ENCODE data around the gene USP7.

The USP7 gene

DNA sequence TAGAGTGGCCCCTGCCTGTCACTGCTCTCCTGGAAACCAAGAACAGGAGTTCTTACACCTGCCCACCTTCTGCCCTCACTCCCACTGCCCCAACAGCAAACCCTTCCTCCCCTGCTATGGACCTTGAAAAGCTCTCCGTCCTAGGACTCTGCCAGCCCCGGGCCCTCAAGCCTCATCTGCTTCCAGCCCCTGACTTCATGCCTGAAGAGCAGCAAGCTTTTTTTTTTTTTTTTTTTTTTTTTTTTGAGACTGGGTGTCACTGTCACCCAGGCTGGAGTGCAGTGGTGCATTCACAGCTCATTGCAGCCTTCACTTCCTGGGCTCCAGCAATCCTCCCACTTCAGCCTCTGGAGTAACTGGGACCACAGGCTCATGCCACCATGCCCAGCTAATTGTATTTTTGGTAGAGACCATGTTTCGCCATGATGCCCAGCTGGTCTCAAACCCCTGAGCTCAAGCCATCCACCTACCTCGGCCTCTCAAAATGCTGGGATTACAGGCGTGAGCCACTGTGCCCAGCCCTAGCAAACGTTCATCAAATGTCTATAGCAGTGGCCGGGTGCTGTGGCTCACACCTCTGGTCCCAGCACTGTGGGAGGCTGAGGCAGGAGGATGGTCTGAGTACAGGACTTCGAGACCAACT is 111.8 kb downstream of the USP7 start:
- no peak for DNase-seq (ENCODE audit: low spot score)
- H3K36me3 ChIP-seq (replicated peaks in 1 of 2; ENCODE audit: control insufficient read depth in 2 of 2, insufficient read depth in 2 of 2, low read length in 2 of 2): peaks cover 56 to 100% of the 10 kb centered on the region in 2 donors

GRCh38 chr16:8850279-8850885 is 113.3 kb downstream of the USP7 start:
- Histone ChIP-seq H3K4me3 (ENCODE audit: low read length in 2 of 2) (no peak overlapping the region), H3K14ac (ENCODE audit: low read length) (no peak overlapping the region), H2BK5ac (ENCODE audit: low read length) (no peak overlapping the region), H3K79me1 (ENCODE audit: low read depth, low read length) (peaks cover 6% of the 10 kb centered on the region), H2AK5ac (ENCODE audit: low read depth, low read length) (no peak overlapping the region), H2AFZ (ENCODE audit: low read length) (no peak overlapping the region), H4K91ac (ENCODE audit: low read depth, low read length, poor library complexity) (no peak overlapping the region), H2BK120ac (ENCODE audit: low read depth, low read length) (no peak overlapping the region), H3K4me2 (ENCODE audit: insufficient read depth, low read length, poor library complexity, severe bottlenecking) (no peak overlapping the region), H3K23ac (ENCODE audit: low read depth, low read length, poor library complexity) (no peak overlapping the region), H3K27ac (replicated peaks; ENCODE audit: low read length) (no peak overlapping the region), H2BK12ac (ENCODE audit: low read length) (no peak overlapping the region), H3K18ac (ENCODE audit: low read length) (no peak overlapping the region), H3K4ac (ENCODE audit: low read length) (no peak overlapping the region), H3K9me3 (replicated peaks in 1 of 2; ENCODE audit: control insufficient read depth in 2 of 2, insufficient read depth in 1 of 2, low read depth in 1 of 2, low read length in 2 of 2) (no peaks in the 10 kb centered on the region), H3K27me3 (ENCODE audit: control insufficient read depth in 3 of 3, insufficient read depth in 3 of 3, low read depth in 1 of 3, low read length in 3 of 3) (no peaks in the 10 kb centered on the region), H4K8ac (ENCODE audit: low read depth, low read length) (no peak overlapping the region), H3K9ac (ENCODE audit: low read depth, low read length, poor library complexity) (no peak overlapping the region), H3K4me1 (ENCODE audit: control insufficient read depth in 2 of 2, insufficient read depth in 1 of 2, low read depth in 1 of 2, low read length in 2 of 2) (peaks cover 10 to 14% of the 10 kb centered on the region in 2 donors), H3K36me3 (replicated peaks in 1 of 2; ENCODE audit: control insufficient read depth in 2 of 2, insufficient read depth in 2 of 2, low read length in 2 of 2) (peaks cover 42 to 99% of the 10 kb centered on the region in 2 donors), H2BK15ac (ENCODE audit: low read length) (no peak overlapping the region)
- WGBS, 2 donors (ENCODE audit: extremely low coverage in 2 of 2, insufficient read length in 2 of 2, insufficient replicate concordance in 1 of 2): no CpG with 5 or more reads among the region's 11 CpGs
- DNase-seq (ENCODE audit: low spot score): no peak

More for the DNA sequence above, 111.8 kb downstream of the USP7 start:
- H2BK5ac ChIP-seq (ENCODE audit: low read length): no peak overlapping the region
- H3K4me3 ChIP-seq (ENCODE audit: low read length in 2 of 2): no peak overlapping the region
- peaks cover 7% of the 10 kb centered on the region for H3K79me1 ChIP-seq (ENCODE audit: low read depth, low read length)
- H3K27me3 ChIP-seq (ENCODE audit: control insufficient read depth in 3 of 3, insufficient read depth in 3 of 3, low read depth in 1 of 3, low read length in 3 of 3): no peaks in the 10 kb centered on the region
- no CpG with 5 or more reads among the region's 8 CpGs for WGBS, 2 donors (ENCODE audit: extremely low coverage in 2 of 2, insufficient read length in 2 of 2, insufficient replicate concordance in 1 of 2)
- H4K91ac ChIP-seq (ENCODE audit: low read depth, low read length, poor library complexity): no peak overlapping the region
- H3K14ac ChIP-seq (ENCODE audit: low read length): no peak overlapping the region
- no peak overlapping the region for H2AFZ ChIP-seq (ENCODE audit: low read length)
- H4K8ac ChIP-seq (ENCODE audit: low read depth, low read length): no peak overlapping the region
- H3K18ac ChIP-seq (ENCODE audit: low read length): no peak overlapping the region
- peak overlapping the region; percentile 45 for H3K9ac ChIP-seq (ENCODE audit: low read depth, low read length, poor library complexity)
- no peak overlapping the region for H2AK5ac ChIP-seq (ENCODE audit: low read depth, low read length)
- H3K4ac ChIP-seq (ENCODE audit: low read length): no peak overlapping the region
- peaks cover 10 to 14% of the 10 kb centered on the region in 2 donors for H3K4me1 ChIP-seq (ENCODE audit: control insufficient read depth in 2 of 2, insufficient read depth in 1 of 2, low read depth in 1 of 2, low read length in 2 of 2)
- H2BK120ac ChIP-seq (ENCODE audit: low read depth, low read length): no peak overlapping the region
- H3K23ac ChIP-seq (ENCODE audit: low read depth, low read length, poor library complexity): no peak overlapping the region
- no peaks in the 10 kb centered on the region for H3K9me3 ChIP-seq (replicated peaks in 1 of 2; ENCODE audit: control insufficient read depth in 2 of 2, insufficient read depth in 1 of 2, low read depth in 1 of 2, low read length in 2 of 2)
- H3K27ac ChIP-seq (replicated peaks; ENCODE audit: low read length): no peak overlapping the region
- H2BK12ac ChIP-seq (ENCODE audit: low read length): no peak overlapping the region
- H2BK15ac ChIP-seq (ENCODE audit: low read length): no peak overlapping the region
- no peak overlapping the region for H3K4me2 ChIP-seq (ENCODE audit: insufficient read depth, low read length, poor library complexity, severe bottlenecking)

DNA sequence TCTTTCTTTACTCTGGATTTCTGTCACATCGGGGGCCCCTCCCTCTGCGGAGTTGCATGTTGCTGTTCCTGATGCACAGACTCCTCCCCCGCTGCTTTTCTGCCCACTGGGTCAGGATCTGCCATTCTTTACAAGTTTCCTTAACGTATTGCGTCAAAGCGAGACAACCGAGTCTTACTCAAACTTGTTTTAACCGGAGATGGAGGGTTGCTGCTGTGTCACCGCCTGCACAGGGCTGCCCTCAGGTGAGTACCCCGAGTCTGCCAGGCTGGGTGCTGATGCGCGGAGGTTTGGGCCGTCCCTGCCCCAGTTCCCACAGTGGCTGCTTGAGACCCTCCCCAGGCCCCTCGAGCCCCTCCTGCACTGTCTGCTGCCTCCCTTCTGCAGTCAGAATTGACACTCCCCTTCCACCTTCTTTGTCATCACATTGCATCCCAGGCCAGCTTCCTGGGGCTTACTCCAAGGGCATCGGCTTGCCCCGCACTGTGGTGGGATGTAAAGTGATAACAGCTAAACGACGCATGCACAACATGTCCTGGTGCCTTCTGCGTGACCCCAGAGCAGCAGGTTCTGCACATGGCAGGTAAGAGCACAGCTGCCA is 114.2 kb downstream of the USP7 start:
- Histone ChIP-seq H2BK120ac (ENCODE audit: low read depth, low read length) (no peak overlapping the region), H3K27me3 (ENCODE audit: control insufficient read depth in 3 of 3, insufficient read depth in 3 of 3, low read depth in 1 of 3, low read length in 3 of 3) (no peaks in the 10 kb centered on the region), H3K4ac (ENCODE audit: low read length) (no peak overlapping the region), H3K4me3 (ENCODE audit: low read length in 2 of 2) (no peak overlapping the region), H2BK12ac (ENCODE audit: low read length) (no peak overlapping the region), H3K9ac (ENCODE audit: low read depth, low read length, poor library complexity) (peak overlapping the region; percentile 74), H2BK5ac (ENCODE audit: low read length) (no peak overlapping the region), H3K27ac (replicated peaks; ENCODE audit: low read length) (no peak overlapping the region), H2BK15ac (ENCODE audit: low read length) (no peak overlapping the region), H3K79me1 (ENCODE audit: low read depth, low read length) (peaks cover 3% of the 10 kb centered on the region), H3K4me1 (ENCODE audit: control insufficient read depth in 2 of 2, insufficient read depth in 1 of 2, low read depth in 1 of 2, low read length in 2 of 2) (peaks cover 8 to 14% of the 10 kb centered on the region in 2 donors), H2AK5ac (ENCODE audit: low read depth, low read length) (no peak overlapping the region), H3K36me3 (replicated peaks in 1 of 2; ENCODE audit: control insufficient read depth in 2 of 2, insufficient read depth in 2 of 2, low read length in 2 of 2) (peaks cover 35 to 92% of the 10 kb centered on the region in 2 donors), H3K14ac (ENCODE audit: low read length) (peak overlapping the region; percentile 17), H4K91ac (ENCODE audit: low read depth, low read length, poor library complexity) (no peak overlapping the region), H2AFZ (ENCODE audit: low read length) (no peak overlapping the region), H3K4me2 (ENCODE audit: insufficient read depth, low read length, poor library complexity, severe bottlenecking) (no peak overlapping the region), H4K8ac (ENCODE audit: low read depth, low read length) (no peak overlapping the region), H3K9me3 (replicated peaks in 1 of 2; ENCODE audit: control insufficient read depth in 2 of 2, insufficient read depth in 1 of 2, low read depth in 1 of 2, low read length in 2 of 2) (no peaks in the 10 kb centered on the region), H3K23ac (ENCODE audit: low read depth, low read length, poor library complexity) (peak overlapping the region; percentile 76), H3K18ac (ENCODE audit: low read length) (peak overlapping the region; percentile 23)
- no CpG with 5 or more reads among the region's 19 CpGs for WGBS, 2 donors (ENCODE audit: extremely low coverage in 2 of 2, insufficient read length in 2 of 2, insufficient replicate concordance in 1 of 2)
- DNase-seq (ENCODE audit: low spot score): no peak

DNA sequence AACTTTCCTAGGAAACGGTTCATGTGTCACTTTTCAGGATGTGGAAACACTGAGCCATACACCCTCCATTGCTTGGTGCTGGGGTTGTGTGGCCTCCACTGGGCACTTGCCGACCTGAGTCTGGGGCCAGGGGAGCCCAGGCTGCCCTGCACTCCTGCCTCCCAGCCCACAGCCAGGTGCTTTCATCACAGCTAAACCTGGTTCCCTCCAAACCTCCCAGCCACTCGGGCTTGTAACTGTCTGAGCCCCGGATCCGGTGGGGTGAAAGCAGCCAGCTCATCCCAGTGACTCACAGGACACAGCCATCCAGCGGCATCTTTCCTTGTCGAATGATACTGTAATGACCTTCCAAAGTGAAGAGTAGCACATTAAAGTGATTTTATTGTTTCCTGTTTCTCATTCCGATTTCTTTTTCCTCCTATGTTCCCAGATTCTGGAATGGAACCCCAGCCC is 114.7 kb downstream of the USP7 start:
- H3K4me1 ChIP-seq (ENCODE audit: control insufficient read depth in 2 of 2, insufficient read depth in 1 of 2, low read depth in 1 of 2, low read length in 2 of 2): peaks cover 7 to 14% of the 10 kb centered on the region in 2 donors
- no peak overlapping the region for H3K4ac ChIP-seq (ENCODE audit: low read length)
- no peak overlapping the region for H3K18ac ChIP-seq (ENCODE audit: low read length)
- peaks cover 3% of the 10 kb centered on the region for H3K79me1 ChIP-seq (ENCODE audit: low read depth, low read length)
- H2BK15ac ChIP-seq (ENCODE audit: low read length): no peak overlapping the region
- H3K23ac ChIP-seq (ENCODE audit: low read depth, low read length, poor library complexity): no peak overlapping the region
- no peaks in the 10 kb centered on the region for H3K27me3 ChIP-seq (ENCODE audit: control insufficient read depth in 3 of 3, insufficient read depth in 3 of 3, low read depth in 1 of 3, low read length in 3 of 3)
- no peak overlapping the region for H2BK12ac ChIP-seq (ENCODE audit: low read length)
- H2AFZ ChIP-seq (ENCODE audit: low read length): no peak overlapping the region
- no peak overlapping the region for H3K9ac ChIP-seq (ENCODE audit: low read depth, low read length, poor library complexity)
- H3K4me2 ChIP-seq (ENCODE audit: insufficient read depth, low read length, poor library complexity, severe bottlenecking): no peak overlapping the region
- whole genome bisulfite sequencing, 2 donors (ENCODE audit: extremely low coverage in 2 of 2, insufficient read length in 2 of 2, insufficient replicate concordance in 1 of 2): no CpG with 5 or more reads among the region's 8 CpGs
- H4K8ac ChIP-seq (ENCODE audit: low read depth, low read length): no peak overlapping the region
- H3K14ac ChIP-seq (ENCODE audit: low read length): no peak overlapping the region
- DNase-seq (ENCODE audit: low spot score): no peak
- no peak overlapping the region for H2BK5ac ChIP-seq (ENCODE audit: low read length)
- H3K27ac ChIP-seq (replicated peaks; ENCODE audit: low read length): no peak overlapping the region
- no peak overlapping the region for H3K4me3 ChIP-seq (ENCODE audit: low read length in 2 of 2)
- no peak overlapping the region for H2AK5ac ChIP-seq (ENCODE audit: low read depth, low read length)
- H2BK120ac ChIP-seq (ENCODE audit: low read depth, low read length): no peak overlapping the region
- no peak overlapping the region for H4K91ac ChIP-seq (ENCODE audit: low read depth, low read length, poor library complexity)
- no peaks in the 10 kb centered on the region for H3K9me3 ChIP-seq (replicated peaks in 1 of 2; ENCODE audit: control insufficient read depth in 2 of 2, insufficient read depth in 1 of 2, low read depth in 1 of 2, low read length in 2 of 2)
- peaks cover 33 to 87% of the 10 kb centered on the region in 2 donors for H3K36me3 ChIP-seq (replicated peaks in 1 of 2; ENCODE audit: control insufficient read depth in 2 of 2, insufficient read depth in 2 of 2, low read length in 2 of 2)
